Mucosa of gallbladder (tissue), 1 donor: ENCODE measurements around the gene ELK3. TPM values are rescaled to one million over a fixed set of nuclear protein-coding genes. Genes with fewer than 3 reads are reported as not detected.

Source experiments
- DNase-seq: peaks from one replicate; pipeline ENCODE4 v3.0.0-alpha.2; 2020; ENCODE audit warnings: low spot score
- total RNA-seq: library from RNA; stranded (reverse); gene quantifications from one replicate; pipeline ENCODE4 v1.2.1, GENCODE V29; 2021
- donor health status: DM: no; HTN: no; CAD: no.

ELK3 gene
- total RNA-seq, 1 donor from 2014 or later: 18.6 TPM

DNA sequence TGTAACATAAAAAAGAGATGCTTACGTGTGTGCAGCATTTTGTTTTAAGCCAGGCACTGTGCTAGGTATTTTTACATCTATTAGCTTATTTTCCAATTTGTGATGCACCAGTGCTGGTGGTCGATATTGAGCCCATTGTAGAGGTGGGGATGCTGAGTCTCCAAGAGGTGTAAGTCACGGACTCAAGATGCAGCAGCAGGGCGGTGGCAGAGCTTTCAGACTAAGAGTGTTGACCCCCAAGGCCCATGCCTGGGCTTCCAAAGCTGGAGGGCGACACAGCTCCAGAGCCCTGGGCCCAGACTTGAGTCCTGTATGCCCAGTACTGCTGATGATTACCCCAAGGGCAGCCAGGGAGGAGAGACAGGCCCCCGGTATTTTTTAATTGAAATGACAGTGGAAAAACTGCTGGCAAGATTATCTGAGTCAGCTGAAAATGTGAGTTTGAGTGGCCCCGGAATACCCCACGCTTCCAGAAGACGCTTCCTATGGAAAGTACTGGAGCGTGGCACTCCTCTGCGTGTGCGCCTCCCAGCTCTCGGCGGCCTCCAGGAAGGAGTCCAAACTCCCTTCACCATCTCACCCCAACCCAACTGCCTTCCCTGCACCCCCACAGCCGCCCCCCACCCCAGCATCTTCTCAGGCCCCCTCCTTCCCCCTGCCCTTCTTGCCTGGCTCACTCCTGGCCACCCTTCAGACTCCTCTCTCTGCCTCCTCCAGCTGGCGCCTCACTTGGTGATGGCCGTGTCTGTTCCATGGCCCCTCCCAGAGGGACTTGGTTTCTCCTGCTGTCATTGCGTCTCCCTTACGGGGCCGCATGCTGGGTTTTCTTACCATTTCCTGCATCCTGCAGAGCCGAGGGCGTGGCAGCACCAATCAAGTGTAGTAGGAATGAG lies 40.7 kb downstream of the ELK3 start:
- DNase-seq: no peak

DNA sequence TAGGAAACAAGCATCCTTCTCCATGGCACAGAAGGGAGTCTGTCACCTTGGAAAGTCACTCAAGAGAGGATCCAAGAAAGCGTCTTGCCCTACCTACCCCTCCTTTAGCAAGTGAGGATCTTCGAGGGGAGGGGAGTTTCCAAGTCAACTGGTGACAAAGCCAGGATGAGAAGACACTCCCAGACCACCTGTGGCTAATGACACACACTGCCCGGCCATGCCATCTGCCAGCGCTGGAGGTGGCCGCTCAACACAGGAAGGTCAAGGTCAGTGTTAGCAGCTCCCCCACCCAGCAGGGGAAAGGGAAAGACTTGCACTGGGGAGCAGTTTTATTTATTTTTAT lies 41.3 kb downstream of the ELK3 start:
- no peak for DNase-seq

DNA sequence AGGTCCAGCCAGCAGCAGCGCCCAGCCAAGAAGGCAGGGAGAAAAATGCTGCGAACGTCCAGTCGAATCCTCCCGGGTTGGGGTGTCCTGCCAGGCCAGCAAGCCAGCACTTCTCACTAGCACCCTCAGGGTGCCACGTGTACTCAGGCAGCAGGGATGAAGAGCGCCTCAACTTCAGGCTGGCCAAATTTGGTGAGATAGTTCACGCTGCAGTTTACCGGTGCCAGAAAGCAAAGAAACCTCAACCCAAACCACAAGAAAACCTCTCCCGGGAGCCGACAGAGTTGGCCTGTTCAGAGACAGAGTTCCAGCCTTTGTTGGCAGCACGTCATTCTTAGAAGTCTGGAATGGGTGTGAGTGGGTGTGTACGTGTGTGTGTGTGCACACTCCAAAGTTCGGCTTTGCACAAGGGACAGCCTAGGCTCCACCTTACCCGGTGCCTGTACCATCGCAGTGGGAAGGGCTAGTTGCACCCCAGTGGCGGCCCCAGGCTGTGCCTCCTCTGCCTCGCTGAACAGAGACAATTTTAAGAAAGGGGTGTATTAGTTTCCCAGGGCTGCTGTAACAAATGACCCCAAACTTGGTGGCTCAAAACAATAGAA lies 42.1 kb downstream of the ELK3 start:
- DNase-seq: no peak

DNA sequence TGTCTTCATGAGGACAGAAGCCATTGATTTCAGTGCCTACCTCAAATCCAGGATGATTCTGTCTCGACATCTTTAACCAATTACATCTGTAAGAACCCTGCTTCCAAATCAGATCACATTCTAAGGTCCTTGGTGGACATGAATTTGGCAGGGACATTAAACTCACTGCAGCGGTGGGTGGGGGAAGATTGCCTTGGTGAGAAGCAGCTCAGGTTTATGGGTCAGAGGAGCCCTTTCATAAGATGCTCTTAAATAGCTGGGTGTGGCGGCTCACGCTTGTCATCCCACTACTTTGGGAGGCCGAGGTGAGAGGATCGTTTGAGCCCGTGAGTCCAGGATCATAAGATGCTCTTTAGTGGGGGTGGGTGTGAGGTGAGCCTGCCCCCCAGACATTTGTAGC lies 42.9 kb downstream of the ELK3 start:
- DNase-seq: no peak

DNA sequence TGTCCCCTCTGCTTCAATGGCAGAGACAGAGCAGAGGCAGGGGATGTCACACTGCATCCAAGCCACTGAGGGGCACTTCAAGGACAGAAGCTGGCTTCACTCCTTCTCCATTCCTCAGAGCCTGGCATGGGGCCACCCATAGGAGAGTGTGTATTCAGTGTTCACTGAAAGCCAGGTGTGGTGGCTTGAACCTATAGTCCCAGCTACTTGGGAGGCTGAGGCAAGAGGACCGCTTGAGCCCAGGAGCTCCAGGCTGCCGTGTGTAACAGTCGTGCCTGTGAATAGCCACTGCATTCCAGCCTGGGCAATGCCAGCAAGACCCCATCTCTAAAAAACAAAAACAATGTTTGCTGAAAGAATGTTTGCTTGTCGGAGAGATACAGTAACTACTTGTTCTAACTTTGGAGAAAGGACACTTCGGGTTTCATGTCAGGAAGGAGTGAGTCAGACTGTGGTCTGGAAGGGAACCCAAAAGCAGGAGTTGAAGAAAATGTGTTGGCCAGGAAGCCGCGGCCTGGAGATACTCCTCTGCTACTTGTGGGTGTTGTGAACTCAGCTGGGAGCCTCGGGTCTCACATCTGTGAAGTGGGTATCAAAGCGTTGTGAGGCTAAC lies 43.4 kb downstream of the ELK3 start:
- peak; percentile 71 for DNase-seq

DNA sequence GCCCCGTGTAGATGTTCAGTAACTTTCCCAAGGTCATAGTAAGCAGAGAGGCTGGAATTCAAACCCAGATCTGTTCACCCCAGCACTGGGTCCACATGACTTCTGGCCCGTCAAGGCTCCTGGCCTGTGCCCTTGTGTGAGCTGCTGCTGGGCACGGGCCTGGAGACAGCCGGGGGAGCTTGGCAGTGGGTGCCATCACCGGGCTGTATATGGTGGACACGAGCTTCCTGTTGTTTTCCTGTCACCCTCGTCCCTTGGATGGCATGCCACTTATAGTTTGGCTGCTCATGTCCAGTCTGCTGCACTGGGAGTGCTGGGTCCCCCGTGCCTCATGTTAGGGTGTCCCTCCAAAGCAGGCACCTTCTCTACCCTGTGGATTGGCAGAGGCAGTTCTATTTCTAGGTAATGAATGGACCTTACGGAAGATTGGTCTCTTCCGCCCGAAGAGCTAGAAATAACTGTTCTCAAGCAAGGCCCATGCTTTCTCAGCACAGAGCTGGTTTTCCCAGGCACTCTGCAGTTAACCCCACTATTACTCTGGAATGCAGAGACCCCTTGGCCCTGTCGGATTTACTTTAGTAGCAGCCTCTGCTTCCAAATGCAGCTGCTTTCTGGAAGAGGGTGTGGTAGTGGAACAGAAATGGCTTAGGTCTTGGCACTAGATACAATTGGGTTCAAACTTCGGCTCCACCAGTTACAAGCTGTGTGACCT lies 44.3 kb downstream of the ELK3 start:
- DNase-seq: no peak

DNA sequence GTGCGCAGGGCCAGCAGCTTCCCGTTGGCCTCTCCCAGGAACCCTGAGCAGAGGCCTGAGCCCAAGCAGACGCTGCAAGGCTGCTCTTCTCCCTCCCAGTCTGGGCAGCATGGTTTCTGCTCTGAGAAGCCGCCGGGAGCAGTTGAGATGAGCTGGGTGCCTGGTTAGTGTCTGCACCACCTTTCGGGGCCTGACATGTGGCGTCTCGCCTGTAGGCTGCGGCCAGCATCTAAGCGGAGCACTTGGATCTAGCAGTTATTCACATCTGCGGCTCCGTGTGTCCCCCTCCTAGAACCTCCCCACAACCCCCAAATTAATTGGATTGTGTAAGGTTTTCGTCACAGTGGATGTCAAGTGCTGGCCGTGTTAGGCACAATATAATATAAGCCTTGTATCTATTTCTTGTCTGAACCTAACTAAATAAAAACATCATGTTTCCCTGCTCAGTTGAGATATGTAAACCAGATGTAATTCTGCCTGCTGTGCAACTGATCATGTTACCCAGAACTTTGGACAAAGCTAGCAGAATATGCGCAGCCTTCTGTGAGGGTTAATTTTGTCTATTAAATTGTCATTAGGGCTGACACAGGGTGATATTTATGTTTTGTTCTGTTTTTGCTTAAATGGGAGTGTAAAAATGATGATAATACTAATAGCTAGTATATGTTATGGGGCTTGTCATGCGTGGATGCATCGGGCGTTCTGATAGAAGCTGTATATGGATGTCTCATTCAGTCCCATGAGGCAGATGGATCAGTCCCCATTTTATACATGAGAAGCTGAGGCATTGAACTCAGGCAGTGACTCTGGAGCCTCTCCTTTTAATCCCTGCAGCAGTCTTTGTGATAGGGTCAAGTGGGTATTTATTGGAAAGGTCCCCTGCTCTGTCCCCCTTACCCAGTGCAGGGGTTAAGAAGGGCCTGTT lies 45.8 kb downstream of the ELK3 start:
- peak; percentile 72 for DNase-seq

DNA sequence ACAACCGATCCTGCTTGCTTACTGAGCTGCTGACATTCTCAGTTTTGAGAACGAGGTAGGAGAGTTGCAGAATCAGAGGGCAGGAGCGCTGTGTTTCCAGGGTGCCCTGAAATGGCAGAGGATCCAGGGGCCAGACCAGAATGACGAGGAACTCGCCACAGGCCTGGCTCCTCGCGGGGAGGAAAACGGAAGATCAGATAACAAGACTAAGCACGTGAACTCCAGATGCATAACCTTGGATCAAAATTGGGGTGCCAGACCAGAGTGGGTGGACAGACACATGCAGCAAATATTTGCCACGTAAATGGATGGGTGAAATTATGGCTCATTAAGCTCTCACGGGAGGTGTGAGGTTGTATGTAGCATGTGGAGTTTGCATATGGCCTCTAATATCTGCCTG lies 46.5 kb downstream of the ELK3 start:
- no peak for DNase-seq

DNA sequence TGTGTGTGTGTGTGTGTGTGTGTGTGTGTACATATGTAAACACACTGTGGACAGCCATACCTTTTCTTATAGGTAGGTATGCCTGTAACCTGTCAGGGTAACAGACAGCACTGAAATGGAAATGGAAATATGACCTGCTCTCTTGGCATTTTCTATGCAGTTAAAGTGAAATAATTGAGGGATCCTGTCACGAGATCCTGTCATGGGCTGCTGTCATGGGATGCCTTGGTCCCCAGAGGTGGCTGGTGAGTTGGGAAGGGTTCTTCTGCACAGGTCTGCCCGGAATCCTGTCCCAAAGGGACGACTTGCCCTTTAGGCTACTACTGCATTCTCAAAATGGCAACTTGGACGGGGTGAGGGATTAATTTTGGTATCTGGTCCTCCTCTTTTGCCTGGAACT lies 47.3 kb downstream of the ELK3 start:
- no peak for DNase-seq

DNA sequence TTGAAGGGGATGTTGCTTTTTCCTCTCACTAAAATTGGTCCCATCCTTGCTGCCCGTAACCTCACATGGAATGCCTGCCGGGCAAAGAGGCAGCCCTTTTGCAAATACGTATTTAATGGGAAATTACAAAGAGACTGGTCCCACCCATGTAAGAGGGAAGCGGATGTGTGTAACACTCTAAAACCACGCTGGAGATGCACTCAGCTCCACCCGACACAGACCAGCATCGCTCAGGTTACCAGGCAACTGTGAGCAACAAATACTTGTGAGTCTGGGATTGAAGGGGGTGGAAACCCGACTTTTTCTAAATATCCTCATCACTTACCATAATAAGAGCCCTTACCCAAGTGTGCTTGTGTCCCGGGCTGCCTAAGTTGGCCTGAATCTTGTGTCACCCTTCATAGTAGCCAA lies 47.7 kb downstream of the ELK3 start:
- DNase-seq: peak; percentile 61

DNA sequence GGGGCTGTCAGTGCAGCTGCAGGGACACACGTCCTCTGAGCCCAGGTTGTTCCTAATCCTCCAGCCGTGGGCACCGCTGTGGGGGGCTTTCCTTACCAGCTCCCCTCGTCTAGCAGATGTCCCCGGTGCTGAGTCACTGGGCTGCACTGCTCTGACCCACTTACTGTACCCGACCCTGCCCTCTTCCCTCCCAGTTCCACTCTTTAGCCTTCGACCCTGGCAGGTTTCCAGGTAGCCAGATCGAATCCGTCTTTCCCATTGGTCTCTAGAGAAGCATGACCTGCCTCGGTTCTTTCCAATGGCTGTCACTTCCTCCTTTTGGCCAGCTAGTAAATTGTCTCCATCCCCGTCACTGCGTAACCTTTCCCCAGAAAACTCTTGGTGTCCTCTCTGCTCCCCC lies 48.4 kb downstream of the ELK3 start:
- DNase-seq: no peak

DNA sequence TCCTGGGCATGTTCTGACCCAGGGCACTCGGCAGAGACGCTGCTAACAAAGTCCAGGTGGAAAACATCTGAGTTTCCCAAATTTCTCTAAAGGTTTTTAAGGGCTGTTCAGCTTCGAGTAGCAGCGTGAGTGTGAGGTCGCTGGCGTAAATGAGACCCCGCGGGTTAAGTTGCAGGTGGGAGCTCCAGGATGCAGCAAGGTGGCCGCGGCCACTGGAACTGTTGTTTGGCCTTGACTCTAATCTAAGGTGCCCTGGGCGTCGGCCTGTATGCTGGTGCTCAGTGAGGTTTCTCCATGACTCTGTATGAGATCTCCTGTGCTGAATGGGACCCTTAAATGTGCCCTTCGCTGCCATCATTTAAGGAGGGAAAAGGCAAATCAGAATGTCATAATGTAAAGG lies 50.7 kb downstream of the ELK3 start:
- no peak for DNase-seq

DNA sequence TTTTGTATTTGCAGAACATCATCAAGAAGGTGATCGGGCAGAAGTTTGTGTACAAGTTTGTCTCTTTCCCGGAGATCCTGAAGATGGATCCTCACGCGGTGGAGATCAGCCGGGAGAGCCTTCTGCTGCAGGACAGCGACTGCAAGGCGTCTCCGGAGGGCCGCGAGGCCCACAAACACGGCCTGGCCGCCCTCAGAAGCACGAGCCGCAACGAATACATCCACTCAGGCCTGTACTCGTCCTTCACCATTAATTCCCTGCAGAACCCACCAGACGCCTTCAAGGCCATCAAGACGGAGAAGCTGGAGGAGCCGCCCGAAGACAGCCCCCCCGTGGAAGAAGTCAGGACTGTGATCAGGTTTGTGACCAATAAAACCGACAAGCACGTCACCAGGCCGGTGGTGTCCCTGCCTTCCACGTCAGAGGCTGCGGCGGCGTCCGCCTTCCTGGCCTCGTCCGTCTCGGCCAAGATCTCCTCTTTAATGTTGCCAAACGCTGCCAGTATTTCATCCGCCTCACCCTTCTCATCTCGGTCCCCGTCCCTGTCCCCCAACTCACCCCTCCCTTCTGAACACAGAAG lies 52.8 kb downstream of the ELK3 start:
- no peak for DNase-seq

DNA sequence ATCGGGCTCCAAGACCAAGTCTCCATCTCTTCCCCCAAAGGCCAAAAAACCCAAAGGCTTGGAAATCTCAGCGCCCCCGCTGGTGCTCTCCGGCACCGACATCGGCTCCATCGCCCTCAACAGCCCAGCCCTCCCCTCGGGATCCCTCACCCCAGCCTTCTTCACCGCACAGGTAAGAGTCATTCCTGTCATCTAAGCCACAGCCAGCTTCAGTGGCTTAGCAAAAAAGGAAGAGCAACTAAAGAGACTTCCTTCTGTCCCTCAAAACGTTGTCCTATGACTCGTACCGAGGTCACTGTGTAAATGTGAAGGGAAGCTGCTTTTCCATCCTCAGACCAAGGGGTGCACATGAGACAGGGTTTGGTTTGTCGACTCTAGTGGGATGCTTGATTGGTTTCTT lies 53.4 kb downstream of the ELK3 start:
- no peak for DNase-seq

DNA sequence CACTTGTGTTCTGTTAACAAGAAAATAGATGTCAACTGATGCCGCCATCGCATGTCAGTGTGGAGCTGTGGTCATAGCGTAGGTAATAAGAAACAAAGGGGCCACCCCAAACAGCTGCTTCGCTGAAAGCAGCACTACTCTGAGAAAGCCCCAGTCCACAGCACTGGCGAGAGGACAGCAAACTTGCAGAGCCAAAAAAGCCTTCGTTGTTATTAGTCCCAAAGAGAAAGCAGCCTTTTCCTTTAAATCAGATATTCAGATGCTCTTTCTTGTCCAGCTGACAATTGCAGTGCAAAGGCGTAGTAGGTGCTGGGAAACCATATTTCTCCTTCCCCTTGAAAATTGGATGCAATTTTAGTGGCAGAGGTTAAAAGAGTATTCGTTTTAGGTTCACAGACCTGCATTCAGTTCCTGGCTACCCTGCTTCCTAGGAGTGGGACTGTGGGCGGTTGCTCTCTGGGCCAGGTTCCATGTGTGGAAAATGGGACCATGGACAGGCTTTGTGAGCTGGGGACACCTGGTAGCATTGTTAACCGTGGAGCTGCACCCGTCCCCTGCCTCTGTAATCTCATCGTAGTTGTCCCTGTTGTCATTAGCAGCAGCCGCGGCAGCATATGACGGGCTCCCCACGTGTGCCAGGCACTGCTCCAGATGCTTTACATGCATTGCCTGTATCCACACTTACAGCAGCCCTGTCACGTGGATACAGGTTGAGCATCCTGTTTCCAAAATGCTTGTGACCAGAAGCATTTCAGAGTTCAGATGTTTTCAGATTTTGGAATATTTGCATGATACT lies 54.2 kb downstream of the ELK3 start:
- no peak for DNase-seq

DNA sequence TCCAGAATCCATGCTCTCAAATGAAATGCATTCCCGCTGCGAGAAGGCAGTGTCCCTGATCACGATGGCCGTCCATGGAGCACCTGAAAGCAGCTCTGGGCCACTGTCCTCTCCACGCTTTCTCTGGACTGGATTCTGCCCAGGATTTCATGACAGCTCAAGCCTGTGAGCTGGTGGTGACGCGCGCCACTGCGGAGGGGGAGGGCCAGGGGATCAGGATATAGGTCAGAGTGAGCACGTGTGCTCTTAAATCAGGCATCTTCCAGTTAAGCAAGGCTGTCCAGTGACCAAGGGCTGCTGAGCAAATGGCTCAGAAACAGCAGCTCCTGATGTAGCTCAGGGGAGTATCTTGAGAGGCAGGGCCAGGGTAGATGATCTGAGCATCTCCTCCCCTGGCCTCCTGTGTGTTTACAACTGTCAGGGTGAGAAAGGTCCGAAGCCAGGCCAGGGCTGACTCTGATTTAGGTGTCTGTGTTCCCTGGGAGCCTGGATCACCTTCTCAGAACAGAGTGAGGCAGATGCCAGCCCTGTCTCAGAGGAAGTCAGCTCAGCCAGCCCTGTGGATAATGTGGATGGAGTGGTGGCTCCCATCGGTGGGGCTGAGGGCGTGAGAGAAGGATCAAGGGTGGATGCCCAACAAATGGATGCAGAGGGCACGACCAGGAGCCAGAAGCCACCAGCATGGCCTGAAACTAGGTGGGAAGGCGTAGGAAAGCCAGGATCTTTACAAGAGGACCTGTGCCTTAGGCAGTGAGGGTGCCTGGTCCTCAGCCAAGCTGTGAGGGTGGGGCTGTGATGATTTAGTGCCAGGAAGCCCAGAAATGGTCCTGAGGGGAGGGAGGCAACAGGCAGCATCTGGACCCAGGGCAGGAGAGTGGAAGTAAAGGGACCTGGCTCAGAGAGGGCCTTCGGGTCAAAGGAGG lies 55.3 kb downstream of the ELK3 start:
- no peak for DNase-seq

DNA sequence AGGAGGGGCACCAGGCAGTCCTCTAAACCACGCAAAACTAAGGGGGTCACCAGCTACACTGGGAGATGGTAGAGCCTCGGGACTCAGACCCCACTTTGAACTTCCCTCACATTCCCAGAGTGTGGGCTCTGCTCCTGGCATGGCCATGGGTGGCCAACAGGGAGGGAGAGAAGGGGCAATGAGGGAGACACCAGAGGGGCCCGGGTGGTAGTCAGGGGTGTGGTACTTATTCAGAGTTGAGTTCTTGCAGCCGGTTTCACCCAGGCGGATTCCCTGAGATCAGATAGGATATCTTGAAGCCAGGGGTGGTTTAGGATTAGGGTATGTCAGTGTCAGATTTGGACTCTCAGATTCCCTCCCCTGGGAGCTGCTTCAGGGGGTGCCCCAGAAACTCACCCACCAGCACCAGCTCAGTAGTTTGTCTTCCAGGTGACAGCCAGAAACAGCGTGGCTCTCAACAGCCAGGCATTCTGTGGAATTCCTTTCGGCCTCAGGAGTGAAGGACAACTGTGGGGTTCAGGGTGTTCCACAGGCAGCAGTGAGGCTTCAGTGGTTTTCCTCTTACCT lies 56.0 kb downstream of the ELK3 start:
- DNase-seq: no peak

DNA sequence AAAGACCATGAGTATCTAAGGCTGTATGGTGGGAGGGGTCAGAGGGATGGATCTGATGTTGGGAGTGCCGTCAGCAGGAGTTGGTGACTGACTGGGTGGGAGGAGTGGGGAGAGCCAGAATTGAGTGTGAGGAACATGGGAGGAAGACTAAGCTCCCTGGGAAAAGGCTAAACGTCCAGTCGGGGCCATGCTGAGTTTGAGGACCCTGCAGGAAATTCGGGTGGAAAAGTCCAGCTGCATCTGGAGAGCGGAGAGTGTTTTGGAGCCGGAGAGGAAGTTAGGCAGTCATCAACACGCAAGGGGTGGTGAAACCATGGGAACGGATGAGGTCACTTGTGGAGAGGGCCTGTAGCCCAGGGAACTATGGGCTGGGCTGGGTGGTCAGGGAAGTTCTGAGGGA lies 60.9 kb downstream of the ELK3 start:
- DNase-seq: peak; percentile 48
